K562 (cell line): ENCODE data around the gene GBP6. TPM values are rescaled to one million over a fixed set of nuclear protein-coding genes. Genes with fewer than 3 reads are reported as not detected.
"Not testable (repeated sequence)": the region's sequence is repeated elsewhere in the genome, so short reads cannot be mapped to it uniquely, and the experiment has no call there.

Source experiments
- ATAC-seq: fragments of 200-7000 bp; cut with Tn5 transposase; 3 replicates; pipeline ENCODE4 v1.9.1; 2020; ENCODE audit warnings: moderate library complexity
- BruUV-seq: library from RNA; stranded (reverse); fragments of 400-500 nt; replicated peaks from 2 replicates; lab custom pipeline; 2021; lab: Mats Ljungman, UMichigan
- CTCF ChIA-PET: fragments of 300-600 bp; formaldehyde crosslinking; extraction: SDS; loops from one replicate; lab custom pipeline; 2021; ENCODE audit warnings: low intra/inter-chr PET ratio; lab: Yijun Ruan, JAX
- POLR2A ChIA-PET: fragments of 300-600, 350-650 bp; sonication (Branson Sonifier 250); formaldehyde crosslinking; extraction: SDS; loops from one replicate; lab custom pipeline; 2021; ENCODE audit warnings: antibody characterized with exemption, inconsistent platforms; lab: Yijun Ruan, JAX
- DNase-seq, 4 experiments: peaks; one replicate each; pipeline versions ENCODE4 v3.0.0 to v3.0.0-alpha.2; 2011 to 2018; ENCODE audit warnings: low spot score in 3 of 4, mixed read lengths in 3 of 4; ENCODE audit errors: extremely low read depth in 1 of 4
- FAIRE-seq: peaks from 2 replicates; lab custom pipeline; 2011; peaks lifted over from hg19 to GRCh38; lab: Jason Lieb, UNC
- H2AFZ ChIP-seq: 2 replicates; pipeline ENCODE4 v1.6.0; 2011; ENCODE audit warnings: low read depth, low read length, control low read depth, inconsistent platforms
- H3K27ac ChIP-seq: fragments of 200-600 bp; 3 replicates; pipeline ENCODE4 v1.8.0; 2011; ENCODE audit warnings: low read depth, mild to moderate bottlenecking, control low read depth, inconsistent platforms, low read length, moderate library complexity, mixed read lengths; ENCODE audit errors: extremely low read depth
- H3K27me3 ChIP-seq, 2 experiments: fragments of 300-600 bp in 1 of 2; 2 replicates in 1 of 2; 3 replicates in 1 of 2; pipeline versions ENCODE4 v1.6.0 to v1.8.0; 2011; ENCODE audit warnings: inconsistent platforms in 2 of 2, low read length in 2 of 2, mild to moderate bottlenecking in 1 of 2, mixed read lengths in 1 of 2, moderate library complexity in 1 of 2; ENCODE audit not compliant: control insufficient read depth in 2 of 2, insufficient read depth in 2 of 2
- H3K36me3 ChIP-seq: fragments of 300-600 bp; 3 replicates; pipeline ENCODE4 v1.8.0; 2011; ENCODE audit warnings: mild to moderate bottlenecking, low read length, inconsistent platforms; ENCODE audit not compliant: control insufficient read depth, insufficient read depth
- H3K4me1 ChIP-seq, 2 experiments: fragments of 200-600 bp in 1 of 2; replicated peaks in 1 of 2; 2 replicates in 1 of 2; 3 replicates in 1 of 2; pipeline versions ENCODE4 v1.5.1 to v1.8.0; 2011; ENCODE audit warnings: inconsistent platforms in 2 of 2, low read length in 2 of 2, mild to moderate bottlenecking in 1 of 2, mixed read lengths in 1 of 2, moderate library complexity in 1 of 2; ENCODE audit not compliant: control insufficient read depth in 2 of 2, insufficient read depth in 2 of 2
- H3K4me2 ChIP-seq: 2 replicates; pipeline ENCODE4 v1.6.1; 2011; ENCODE audit warnings: low read length, control low read depth, inconsistent platforms, mixed read lengths; ENCODE audit not compliant: insufficient read depth
- H3K4me3 ChIP-seq: fragments of 200-600 bp; sonication (generic), shearing (Covaris generic); 2 replicates; pipeline ENCODE4 v1.5.1; 2016; ENCODE audit warnings: control low read depth, inconsistent platforms
- H3K79me2 ChIP-seq: fragments of 200-600 bp; 3 replicates; pipeline ENCODE4 v1.8.0; 2011; ENCODE audit warnings: low read length, inconsistent platforms; ENCODE audit not compliant: control insufficient read depth, insufficient read depth
- H3K9ac ChIP-seq, 2 experiments: 2 replicates each; pipeline versions ENCODE4 v1.6.0 to v1.6.1; 2011; ENCODE audit warnings: low read depth in 2 of 2, low read length in 2 of 2, control low read depth in 1 of 2, inconsistent platforms in 1 of 2, mild to moderate bottlenecking in 1 of 2, mixed read lengths in 1 of 2; ENCODE audit not compliant: insufficient read depth in 1 of 2
- H3K9me1 ChIP-seq: one replicate; pipeline ENCODE4 v1.6.0; 2011; ENCODE audit warnings: inconsistent platforms, mild to moderate bottlenecking, low read length, moderate library complexity; ENCODE audit not compliant: control insufficient read depth, insufficient read depth
- H3K9me3 ChIP-seq: replicated peaks from 2 replicates; pipeline ENCODE4 v1.5.1; 2011; ENCODE audit warnings: low read depth, low read length, inconsistent platforms; ENCODE audit not compliant: control insufficient read depth, insufficient read depth
- H4K20me1 ChIP-seq: replicated peaks from 2 replicates; pipeline ENCODE4 v1.6.1; 2011; ENCODE audit warnings: low read length, inconsistent platforms, mixed read lengths; ENCODE audit not compliant: control insufficient read depth, insufficient read depth
- C11orf30 ChIP-seq: fragments of 450-650 bp; IDR thresholded peaks from 2 replicates; pipeline ENCODE4 v1.6.1; 2016; ENCODE audit warnings: low read depth, mild to moderate bottlenecking
- MAX ChIP-seq: sonication (generic); formaldehyde crosslinking; IDR thresholded peaks from 2 replicates; pipeline ENCODE4 v1.9.0; 2022; ENCODE audit warnings: mild to moderate bottlenecking, missing genetic modification reagents
- NFE2 ChIP-seq: IDR thresholded peaks from 2 replicates; pipeline ENCODE4 v1.6.1; 2014; ENCODE audit warnings: antibody characterized with exemption, low read depth
- NR2C1 ChIP-seq, 2 experiments: fragments of 450-650 bp; IDR thresholded peaks; 2 replicates each; pipeline ENCODE4 v1.6.1; 2017; ENCODE audit warnings: mild to moderate bottlenecking in 2 of 2, antibody characterized with exemption in 1 of 2, inconsistent platforms in 1 of 2, missing compliant biosample characterization in 1 of 2, missing genetic modification characterization in 1 of 2
- WGBS: fragments of 100-300 bp; shearing (Covaris generic); methylation state at CpG from one replicate; pipeline ENCODE4 v1.1.6; 2016; ENCODE audit warnings: low coverage, mixed read lengths; ENCODE audit not compliant: insufficient coverage; ENCODE audit errors: missing lambda C conversion rate; 5-methylcytosine and 5-hydroxymethylcytosine counted together
- in situ Hi-C: fragments of 300-500 bp; cut with MboI; formaldehyde crosslinking; loops from 4 replicates; pipeline ENCODE4 v1.15.0; 2018; ENCODE audit warnings: inconsistent platforms, mixed read lengths
- intact Hi-C: fragments of 100-400 bp; cut with micrococcal nuclease; formaldehyde crosslinking; loops from 2 replicates; pipeline ENCODE4 v1.14.2; 2022
- polyA plus RNA-seq, 8 experiments: library from polyadenylated mRNA; depleted of rRNA in 4 of 8; stranded (reverse) in 5 of 8; unstranded in 3 of 8; fragments of >200 nt; fragmentation: Nextera tagmentation in 2 of 8; fragmentation: Illumina TruSeq in 1 of 8; extraction: Ambion mirVana in 2 of 8; extraction: Trizol in 1 of 8; gene quantifications; 2 replicates each; pipeline versions ENCODE4 v1.2.1 to v1.2.3, GENCODE V29; 2011 to 2014; ENCODE audit warnings: inconsistent platforms in 1 of 8, missing spikeins in 1 of 8
- total RNA-seq, 7 experiments: library from RNA; depleted of rRNA in 6 of 7; stranded (reverse); fragments of >200 nt in 6 of 7; fragmentation: Illumina TruSeq in 2 of 7; extraction: Trizol in 2 of 7; gene quantifications; 2 replicates each; pipeline versions ENCODE4 v1.2.1 to v1.2.3, GENCODE V29; 2011 to 2021; ENCODE audit warnings: low replicate concordance in 1 of 7

GBP6 gene
- total and polyA plus RNA-seq, 9 of the 15 experiments (the other 6 are each of a cell fraction or from before 2014, with no cell fraction given) = not detected

- Histone ChIP-seq H3K4me3 (no peak overlapping the region), H3K9me3 (no peaks in the 10 kb centered on the region), H4K20me1 (no peaks in the 10 kb centered on the region), H3K79me2 (no peaks in the 10 kb centered on the region), H3K4me2 (no peak overlapping the region), H2AFZ (no peak overlapping the region), H3K27me3 (peaks cover 0 to 7% of the 10 kb centered on the region in 2 experiments; a peak in 2 of 5 replicates), H3K4me1 (no peaks in the 10 kb centered on the region), H3K27ac (no peak overlapping the region), H3K36me3 (no peaks in the 10 kb centered on the region), H3K9me1 (no peaks in the 10 kb centered on the region), H3K9ac (no peak overlapping the region)
- in situ Hi-C loops (no loop called here), intact Hi-C loops (no loop called here)
- WGBS = 2% methylated on average over 3 of the region's 3 CpGs
- FAIRE-seq (no peak), ATAC-seq (no peak), DNase-seq (no peak)
- ChIA-PET POLR2A (no interaction called here), CTCF (no interaction called here)
- no TSS peak for BruUV-seq
- peak; percentile 14; the same call in 1 of the 2 replicates for TF ChIP-seq C11orf30
- TF ChIP-seq NFE2 = peak; percentile 45
- TF ChIP-seq NR2C1 (IDR thresholded peaks at IDR 0.05) = no peak
- TF ChIP-seq NR2C1 (tag; IDR thresholded peaks at IDR 0.05) = no peak
Observed at GRCh38 chr1:89425056-89425455, 61.2 kb downstream of the GBP6 start.

GRCh38 chr1:89429062-89429461 is 65.2 kb downstream of the GBP6 start:
- no peak for DNase-seq
- Histone ChIP-seq H3K27me3 (peaks cover 0 to 7% of the 10 kb centered on the region in 2 experiments; a peak in 2 of 5 replicates), H3K4me1 (no peaks in the 10 kb centered on the region), H3K9ac (no peak overlapping the region), H3K9me3 (no peaks in the 10 kb centered on the region), H4K20me1 (no peaks in the 10 kb centered on the region), H3K4me2 (no peak overlapping the region), H3K36me3 (no peaks in the 10 kb centered on the region), H3K4me3 (no peak overlapping the region), H3K27ac (no peak overlapping the region), H3K79me2 (no peaks in the 10 kb centered on the region), H2AFZ (no peak overlapping the region), H3K9me1 (no peaks in the 10 kb centered on the region)
- CTCF ChIA-PET = no interaction called here
- ATAC-seq = no peak
- no TSS peak for BruUV-seq
- WGBS = 1% methylated on average over 6 of the region's 6 CpGs
- FAIRE-seq = no peak
- POLR2A ChIA-PET = no interaction called here
- in situ Hi-C loops (no loop called here), intact Hi-C loops (no loop called here)
- no peak for TF ChIP-seq MAX (CRISPR knock-in tag)

- H3K9me1 ChIP-seq, H3K79me2 ChIP-seq, H3K36me3 ChIP-seq, H3K27me3 ChIP-seq, intact Hi-C loops, H3K9ac ChIP-seq, in situ Hi-C loops, H3K9me3 ChIP-seq, H3K4me1 ChIP-seq, H3K27ac ChIP-seq, DNase-seq, H3K4me2 ChIP-seq, H2AFZ ChIP-seq, H3K4me3 ChIP-seq, ATAC-seq, CTCF ChIA-PET, H4K20me1 ChIP-seq, BruUV-seq: not testable (repeated sequence)
- WGBS = 8% methylated on average over 2 of the region's 4 CpGs
- peak; percentile 68 for FAIRE-seq
- POLR2A ChIA-PET = interaction anchor here (1.1 kb wide), 1 partner anchor 8 kb away, joined by 3 read pairs; no protein-coding TSS in a partner anchor
Observed at GRCh38 chr1:89429681-89430080, 65.8 kb downstream of the GBP6 start.
